Testis (tissue), 3 donors: ENCODE measurements around the gene DCTPP1. TPM values are rescaled to one million over a fixed set of nuclear protein-coding genes. Genes with fewer than 3 reads are reported as not detected.
"Not testable (repeated sequence)": the region's sequence is repeated elsewhere in the genome, so short reads cannot be mapped to it uniquely, and the experiment has no call there.

ENCODE experiments used
- DNase-seq: peaks from one replicate; pipeline ENCODE4 v3.0.0-alpha.2; 2019
- H3K27ac ChIP-seq, 2 donors: fragments of 200-600 bp; sonication (generic); one replicate each; pipeline ENCODE4 v1.5.1; 2019
- H3K27me3 ChIP-seq: fragments of 200-600 bp; sonication (generic); one replicate; pipeline ENCODE4 v1.5.1; 2019
- H3K36me3 ChIP-seq: fragments of 200-600 bp; sonication (generic); one replicate; pipeline ENCODE4 v1.5.1; 2017; ENCODE audit warnings: low read depth; ENCODE audit errors: missing control alignments
- H3K4me1 ChIP-seq: fragments of 200-600 bp; sonication (generic); one replicate; pipeline ENCODE4 v1.5.1; 2019
- H3K4me3 ChIP-seq, 2 donors: fragments of 200-600 bp; sonication (generic); one replicate each; pipeline ENCODE4 v1.5.1; 2017 to 2019
- H3K9me3 ChIP-seq: fragments of 200-600 bp; sonication (generic); one replicate; pipeline ENCODE4 v1.5.1; 2017
- CTCF ChIP-seq, 3 experiments: fragments of 450-650 bp in 2 of 3; fragments of 200-600 bp in 1 of 3; sonication (generic) in 1 of 3; IDR thresholded peaks; one replicate each; pipeline ENCODE4 v1.5.1; 2016 to 2019; ENCODE audit warnings: antibody characterized with exemption in 3 of 3, mild to moderate bottlenecking in 2 of 3, moderate library complexity in 1 of 3
- POLR2A ChIP-seq: fragments of 450-650 bp; IDR thresholded peaks from one replicate; pipeline ENCODE4 v1.6.1; 2017; ENCODE audit warnings: antibody characterized with exemption, mild to moderate bottlenecking, moderate library complexity
- WGBS, 2 donors: methylation state at CpG; one replicate each; pipeline ENCODE4 v1.1.5; 2018; 5-methylcytosine and 5-hydroxymethylcytosine counted together
- intact Hi-C: fragments of 100-400 bp; cut with DNase I; formaldehyde crosslinking; loops from one replicate; pipeline ENCODE4 v1.15.1; 2023; ENCODE audit warnings: low total_unique reads
- polyA plus RNA-seq: library from polyadenylated mRNA; stranded (reverse); fragments of 350-450 nt; fragmentation: Illumina TruSeq; extraction: RNeasy Lipid Tissue Mini Kit (QIAGEN cat#74804); gene quantifications from one replicate; pipeline ENCODE4 v1.2.3, GENCODE V29; 2014; ENCODE audit warnings: low read depth, low replicate concordance; ENCODE audit not compliant: insufficient read depth
- total RNA-seq, 2 donors: library from RNA; depleted of rRNA; stranded (reverse); fragments of >200 nt; gene quantifications; one replicate each; pipeline ENCODE4 v1.2.3, GENCODE V29; 2016

Gene DCTPP1
- total and polyA plus RNA-seq, 3 donors from 2014 or later, result 15.2 to 26.1 (median 23.6) TPM

GRCh38 chr16:30457743-30458560 lies 28.1 kb upstream of the DCTPP1 start:
- DNase-seq, result no peak
- intact Hi-C loops, result no loop called here
- H3K36me3 ChIP-seq, result no peaks in the 10 kb centered on the region
- H3K4me3 ChIP-seq, result no peak overlapping the region
- no peak overlapping the region for H3K27ac ChIP-seq
- H3K4me1 ChIP-seq, result no peaks in the 10 kb centered on the region
- TF ChIP-seq POLR2A, result no peak
- H3K9me3 ChIP-seq, result no peaks in the 10 kb centered on the region
- no peaks in the 10 kb centered on the region for H3K27me3 ChIP-seq
- 87 to 92% methylated on average over 16 of the region's 16 CpGs for WGBS, 2 donors

- DNase-seq, result no peak
Measured at GRCh38 chr16:30457256-30457655, 27.4 kb upstream of the DCTPP1 start.

GRCh38 chr16:30456302-30456701 lies 26.5 kb upstream of the DCTPP1 start:
- no peak for DNase-seq
- Histone ChIP-seq H3K9me3 (no peaks in the 10 kb centered on the region), H3K4me1 (no peaks in the 10 kb centered on the region), H3K27ac (no peak overlapping the region), H3K27me3 (no peaks in the 10 kb centered on the region), H3K36me3 (no peaks in the 10 kb centered on the region), H3K4me3 (no peak overlapping the region)
- intact Hi-C loops, result no loop called here
- no peak for TF ChIP-seq POLR2A
- no peak for TF ChIP-seq CTCF (IDR thresholded peaks at IDR 0.05)
- WGBS, 2 donors, result 85 to 93% methylated on average over 1 of the region's 1 CpG

More at GRCh38 chr16:30457256-30457655, 27.4 kb upstream of the DCTPP1 start:
- Histone ChIP-seq H3K4me3 (no peak overlapping the region), H3K27me3 (no peaks in the 10 kb centered on the region), H3K27ac (no peak overlapping the region), H3K4me1 (no peaks in the 10 kb centered on the region), H3K36me3 (no peaks in the 10 kb centered on the region), H3K9me3 (no peaks in the 10 kb centered on the region)
- intact Hi-C loops, result no loop called here
- 80 to 100% methylated on average over 1 of the region's 1 CpG for WGBS, 2 donors
- TF ChIP-seq POLR2A (no peak), CTCF (IDR thresholded peaks at IDR 0.05) (no peak)

GRCh38 chr16:30452709-30453580 lies 23.1 kb upstream of the DCTPP1 start:
- intact Hi-C loops, DNase-seq, H3K36me3 ChIP-seq, H3K27ac ChIP-seq, H3K27me3 ChIP-seq, H3K9me3 ChIP-seq, H3K4me1 ChIP-seq, H3K4me3 ChIP-seq: not testable (repeated sequence)
- 70 to 76% methylated on average over 19 to 20 of the region's 20 CpGs for WGBS, 2 donors

- no peak overlapping the region for H3K4me3 ChIP-seq
- TF ChIP-seq POLR2A, result no peak
- no peak for TF ChIP-seq CTCF (IDR thresholded peaks at IDR 0.05)
- intact Hi-C loops, result no loop called here
- WGBS, 2 donors, result 74 to 81% methylated on average over 3 of the region's 3 CpGs
- DNase-seq, result no peak
- no peaks in the 10 kb centered on the region for H3K4me1 ChIP-seq
- no peaks in the 10 kb centered on the region for H3K27me3 ChIP-seq
- H3K9me3 ChIP-seq, result no peaks in the 10 kb centered on the region
- H3K27ac ChIP-seq, result no peak overlapping the region
- no peaks in the 10 kb centered on the region for H3K36me3 ChIP-seq
Measured at GRCh38 chr16:30449116-30449435, 19.2 kb upstream of the DCTPP1 start.
